Activated CD4-positive, alpha-beta T cell treated with anti-CD3 and anti-CD28 coated beads, Interleukin-2, amount 50 U/mL, for 4 hours (primary cell): Measurements from ENCODE around the gene SPAG7.

ENCODE experiments used
- DNase-seq, 2 experiments: peaks; one replicate each; pipeline ENCODE4 v3.0.0-alpha.2; 2020

SPAG7 gene

GRCh38 chr17:4949321-4950074, 18.1 kb downstream of the SPAG7 start:
- DNase-seq, result peak; percentile 67 to 71

- peak; percentile 48 to 52 for DNase-seq
Measured at GRCh38 chr17:4948931-4949320, 18.7 kb downstream of the SPAG7 start.

GRCh38 chr17:4948166-4948930, 19.3 kb downstream of the SPAG7 start, which contains the start of gene PFN1:
Gene PFN1, minus strand, starts transcription at chr17:4948530. Its CDS starts 136 bp downstream, at chr17:4948394.
- DNase-seq, result peak; percentile 90

GRCh38 chr17:4947411-4948165, 20.0 kb downstream of the SPAG7 start:
- DNase-seq, result peak; percentile 51 to 52

GRCh38 chr17:4947010-4947410, 20.6 kb downstream of the SPAG7 start:
- DNase-seq, result no peak

GRCh38 chr17:4946312-4946976, 21.2 kb downstream of the SPAG7 start:
- DNase-seq, result no peak

GRCh38 chr17:4945944-4946280, 21.7 kb downstream of the SPAG7 start:
- no peak for DNase-seq

- DNase-seq, result peak; percentile 82 to 83
Measured at GRCh38 chr17:4945176-4945943, 22.3 kb downstream of the SPAG7 start.

GRCh38 chr17:4944554-4945175, 23.0 kb downstream of the SPAG7 start:
- DNase-seq, result no peak

GRCh38 chr17:4944163-4944553, 23.5 kb downstream of the SPAG7 start:
- DNase-seq, result no peak

- DNase-seq, result no peak
Measured at GRCh38 chr17:4942760-4943508, 24.7 kb downstream of the SPAG7 start.

GRCh38 chr17:4941319-4941610, 26.4 kb downstream of the SPAG7 start:
- no peak for DNase-seq

- no peak for DNase-seq
Measured at GRCh38 chr17:4940555-4941318, 26.9 kb downstream of the SPAG7 start.

GRCh38 chr17:4939796-4940554, 27.6 kb downstream of the SPAG7 start, which contains the start of the genes RNF167 and SLC25A11:
Gene RNF167, plus strand, starts transcription at chr17:4940268. Its CDS starts 642 bp downstream, at chr17:4940910.
Gene SLC25A11, minus strand, starts transcription at chr17:4940046. Its CDS starts 136 bp downstream, at chr17:4939910.
- DNase-seq, result peak; percentile 91 to 95

- no peak for DNase-seq
Measured at GRCh38 chr17:4939546-4939795, 28.1 kb downstream of the SPAG7 start.

- DNase-seq, result no peak
Measured at GRCh38 chr17:4938688-4939545, 28.7 kb downstream of the SPAG7 start.

- no peak for DNase-seq
Measured at GRCh38 chr17:4938069-4938491, 29.5 kb downstream of the SPAG7 start.

GRCh38 chr17:4937553-4937952, 30.1 kb downstream of the SPAG7 start:
- DNase-seq, result no peak

GRCh38 chr17:4936436-4936835, 31.2 kb downstream of the SPAG7 start:
- DNase-seq, result no peak
